SK-N-SH (cell line): Measurements from ENCODE around the gene NLRC4. TPM values are rescaled to one million over a fixed set of nuclear protein-coding genes. Genes with fewer than 3 reads are reported as not detected.

Source experiments
- CTCF ChIA-PET: fragments of 300-600, 350-600 bp; formaldehyde crosslinking; extraction: SDS; loops from one replicate; lab custom pipeline; 2021; lab: Yijun Ruan, JAX
- POLR2A ChIA-PET: fragments of 350-600 bp; sonication (Branson Sonifier 250); formaldehyde crosslinking; extraction: SDS; loops from one replicate; lab custom pipeline; 2020; ENCODE audit warnings: antibody characterized with exemption, inconsistent platforms; lab: Yijun Ruan, JAX
- DNase-seq: peaks from one replicate; pipeline ENCODE4 v3.0.0; 2012
- H2AFZ ChIP-seq: fragments of 200-600 bp; sonication (generic); 2 replicates; pipeline ENCODE4 v1.8.1; 2016; ENCODE audit warnings: antibody characterized with exemption, mild to moderate bottlenecking, low read depth
- H3F3A ChIP-seq: fragments of 200-600 bp; sonication (generic); replicated peaks from 2 replicates; pipeline ENCODE3; 2016; ENCODE audit warnings: antibody characterized with exemption, mild to moderate bottlenecking; ENCODE audit not compliant: insufficient read depth
- H3K27ac ChIP-seq, 2 experiments: fragments of 200-500 bp in 1 of 2; fragments of 200-600 bp in 1 of 2; sonication (Bioruptor generic) in 1 of 2; sonication (generic), shearing (Covaris generic) in 1 of 2; 2 replicates each; pipeline versions ENCODE4 v1.5.1 to v1.6.1; 2014 to 2016; ENCODE audit warnings: low read depth in 2 of 2, inconsistent platforms in 1 of 2, low read length in 1 of 2, mild to moderate bottlenecking in 1 of 2, mixed read lengths in 1 of 2
- H3K27me3 ChIP-seq: fragments of 200-600 bp; sonication (generic), shearing (Covaris generic); 2 replicates; pipeline ENCODE4 v1.6.1; 2016; ENCODE audit warnings: mixed run types; ENCODE audit not compliant: insufficient read depth
- H3K36me3 ChIP-seq, 2 experiments: fragments of 200-500 bp in 1 of 2; fragments of 200-600 bp in 1 of 2; sonication (Bioruptor generic) in 1 of 2; sonication (generic) in 1 of 2; replicated peaks in 1 of 2; 2 replicates each; pipeline versions ENCODE3 to v1.5.1; 2014 to 2016; ENCODE audit warnings: low read length in 1 of 2, mild to moderate bottlenecking in 1 of 2; ENCODE audit not compliant: insufficient read depth in 2 of 2, control insufficient read depth in 1 of 2
- H3K4me1 ChIP-seq, 2 experiments: fragments of 200-500 bp in 1 of 2; fragments of 200-600 bp in 1 of 2; sonication (Bioruptor generic) in 1 of 2; sonication (generic), shearing (Covaris generic) in 1 of 2; 2 replicates each; pipeline versions ENCODE4 v1.5.1 to v1.6.1; 2014 to 2016; ENCODE audit warnings: low read depth in 1 of 2, low read length in 1 of 2, mixed run types in 1 of 2; ENCODE audit not compliant: insufficient read depth in 2 of 2, control insufficient read depth in 1 of 2
- H3K4me2 ChIP-seq: fragments of 200-600 bp; sonication (generic), shearing (Covaris generic); 2 replicates; pipeline ENCODE4 v1.6.1; 2017; ENCODE audit warnings: mixed run types
- H3K4me3 ChIP-seq, 2 experiments: fragments of 200-500 bp in 1 of 2; fragments of 200-600 bp in 1 of 2; sonication (Bioruptor generic) in 1 of 2; sonication (generic), shearing (Covaris generic) in 1 of 2; 2 replicates each; pipeline versions ENCODE4 v1.5.1 to v1.8.1; 2014 to 2016; ENCODE audit warnings: low read depth in 2 of 2, inconsistent platforms in 1 of 2, low read length in 1 of 2, mild to moderate bottlenecking in 1 of 2, mixed read lengths in 1 of 2, moderate library complexity in 1 of 2
- H3K79me2 ChIP-seq: fragments of 200-600 bp; sonication (generic); 2 replicates; pipeline ENCODE4 v1.8.1; 2017; ENCODE audit warnings: mild to moderate bottlenecking; ENCODE audit not compliant: insufficient read depth
- H3K9ac ChIP-seq: fragments of 200-600 bp; sonication (generic); 2 replicates; pipeline ENCODE4 v1.6.1; 2017; ENCODE audit warnings: mixed run types
- H3K9me2 ChIP-seq: fragments of 200-600 bp; sonication (generic); 2 replicates; pipeline ENCODE4 v1.6.1; 2017; ENCODE audit warnings: mixed run types
- H3K9me3 ChIP-seq: fragments of 200-600 bp; sonication (generic); 2 replicates; pipeline ENCODE4 v1.6.1; 2017; ENCODE audit warnings: mixed run types, mild to moderate bottlenecking, moderate library complexity
- H4K20me1 ChIP-seq: fragments of 200-600 bp; sonication (generic); 2 replicates; pipeline ENCODE4 v1.6.1; 2017; ENCODE audit warnings: mild to moderate bottlenecking, mixed run types; ENCODE audit not compliant: insufficient read depth
- CHD2 ChIP-seq: fragments of 150-350 bp; IDR thresholded peaks from 2 replicates; pipeline ENCODE4 v1.6.1; 2018; ENCODE audit warnings: low read length; ENCODE audit not compliant: partially characterized antibody
- ELF1 ChIP-seq: IDR thresholded peaks from 2 replicates; pipeline ENCODE4 v1.4.0; 2012
- GABPA ChIP-seq: IDR thresholded peaks from 2 replicates; pipeline ENCODE4 v1.4.0; 2012; ENCODE audit warnings: low read depth, mild to moderate bottlenecking
- GATA2 ChIP-seq: sonication (generic); formaldehyde crosslinking; IDR thresholded peaks from 2 replicates; pipeline ENCODE4 v1.5.0; 2020; ENCODE audit warnings: mild to moderate bottlenecking, missing genetic modification reagents
- NFIC ChIP-seq: IDR thresholded peaks from 2 replicates; pipeline ENCODE4 v1.4.0; 2012; ENCODE audit warnings: borderline replicate concordance
- POLR2AphosphoS5 ChIP-seq: IDR thresholded peaks from 2 replicates; pipeline ENCODE4 v1.6.1; 2012; ENCODE audit warnings: low read depth, low read length
- RFX5 ChIP-seq: IDR thresholded peaks from 2 replicates; pipeline ENCODE4 v1.6.1; 2012; ENCODE audit warnings: mild to moderate bottlenecking, improper control_type of control experiment, low read length
- RXRA ChIP-seq: IDR thresholded peaks from 2 replicates; pipeline ENCODE4 v1.4.0; 2012; ENCODE audit warnings: low read depth, mild to moderate bottlenecking, borderline replicate concordance
- TEAD4 ChIP-seq: IDR thresholded peaks from 2 replicates; pipeline ENCODE4 v1.4.0; 2012; ENCODE audit warnings: mild to moderate bottlenecking, borderline replicate concordance; ENCODE audit not compliant: insufficient read depth
- WGBS: methylation state at CpG from one replicate; pipeline ENCODE4 v1.1.6; 2017; ENCODE audit warnings: low lambda C conversion rate; 5-methylcytosine and 5-hydroxymethylcytosine counted together
- polyA plus RNA-seq, 3 experiments: library from polyadenylated mRNA; depleted of rRNA; stranded (reverse); fragments of >200 nt; gene quantifications; 2 replicates each; pipeline ENCODE4 v1.2.3, GENCODE V29; 2012
- TF ChIP-seq, protein P1 (sequence below): fragments of 200-600 bp; sonication (generic); IDR thresholded peaks from 2 replicates; pipeline ENCODE4 v1.6.1; 2017; ENCODE audit warnings: antibody characterized with exemption, mild to moderate bottlenecking, moderate library complexity
- TF ChIP-seq, protein P2 (sequence below): IDR thresholded peaks from 2 replicates; pipeline ENCODE4 v1.4.0; 2012; ENCODE audit warnings: low read depth

NLRC4 gene
- polyA plus RNA-seq, 1 of the 3 experiments (the other 2 are of a cell fraction) = not detected

DNA sequence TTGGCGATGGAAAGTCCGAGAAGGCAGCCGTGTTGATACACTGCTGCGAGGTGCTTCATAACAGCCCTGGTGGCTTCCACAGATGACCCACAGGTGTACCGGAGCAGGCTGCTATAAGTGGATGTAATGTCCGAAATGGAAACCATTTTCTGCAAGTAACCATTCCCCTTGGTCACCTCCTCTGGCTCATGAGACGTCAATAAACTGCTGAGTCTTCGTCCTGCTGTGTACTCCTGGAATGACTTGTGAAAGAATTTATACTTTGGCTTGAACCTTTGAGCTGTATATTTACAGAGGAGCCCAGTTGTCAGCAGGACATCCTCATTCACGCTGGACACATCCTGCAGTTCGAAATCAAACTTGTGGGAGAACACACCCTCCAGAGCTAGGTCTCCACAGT is 14.4 kb downstream of the NLRC4 start:
- WGBS = 69% methylated on average over 10 of the region's 10 CpGs
- Histone ChIP-seq H3K4me3 (no peak overlapping the region), H3K4me1 (no peaks in the 10 kb centered on the region), H3K4me2 (no peak overlapping the region), H4K20me1 (no peaks in the 10 kb centered on the region), H3K79me2 (no peaks in the 10 kb centered on the region), H3K9me3 (no peaks in the 10 kb centered on the region), H3K27ac (no peak overlapping the region), H3F3A (peaks cover 2% of the 10 kb centered on the region), H2AFZ (no peak overlapping the region), H3K27me3 (no peaks in the 10 kb centered on the region), H3K9me2 (no peaks in the 10 kb centered on the region), H3K36me3 (no peaks in the 10 kb centered on the region), H3K9ac (no peak overlapping the region)
- CTCF ChIA-PET = interaction anchor here (0.9 kb wide), 1 partner anchor 8 kb away, joined by 3 read pairs; no protein-coding TSS in a partner anchor
- POLR2A ChIA-PET = no interaction called here
- no peak for TF ChIP-seq NFIC
- TF ChIP-seq POLR2AphosphoS5 = no peak
- TF ChIP-seq TEAD4 = no peak
- no peak for DNase-seq

DNA sequence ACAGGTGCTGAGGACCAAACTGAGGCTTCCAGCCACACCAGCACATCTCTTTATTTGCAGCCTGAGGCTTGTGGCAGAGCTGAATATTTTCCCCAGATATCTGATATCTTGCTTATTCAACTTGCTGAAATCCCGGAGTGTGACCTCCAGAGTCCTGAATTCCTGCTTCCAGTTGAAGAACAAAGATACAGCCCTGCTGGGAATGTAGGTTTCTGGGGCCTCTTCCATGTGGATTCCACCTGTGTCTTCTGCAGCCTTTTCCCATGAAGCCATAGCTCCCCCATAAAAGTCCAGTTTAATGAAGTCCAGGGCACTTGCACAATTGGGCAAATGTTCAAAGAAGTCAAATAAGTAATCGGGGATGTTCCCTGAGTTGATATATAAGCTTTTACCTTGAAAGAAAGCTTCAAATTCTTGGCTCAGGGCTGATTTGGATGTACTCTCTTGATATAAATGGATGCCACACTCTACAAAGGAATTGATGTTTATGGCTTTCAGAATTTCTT is 14.9 kb downstream of the NLRC4 start:
- no peaks in the 10 kb centered on the region for H3K9me2 ChIP-seq
- H3K4me3 ChIP-seq = no peak overlapping the region
- no peak for DNase-seq
- no peak overlapping the region for H3K9ac ChIP-seq
- CTCF ChIA-PET = no interaction called here
- H3K27me3 ChIP-seq = no peaks in the 10 kb centered on the region
- H3K9me3 ChIP-seq = no peaks in the 10 kb centered on the region
- H3K27ac ChIP-seq = no peak overlapping the region
- H3K4me2 ChIP-seq = no peak overlapping the region
- H3K4me1 ChIP-seq = no peaks in the 10 kb centered on the region
- H4K20me1 ChIP-seq = no peaks in the 10 kb centered on the region
- H3F3A ChIP-seq = peaks cover 2% of the 10 kb centered on the region
- TF ChIP-seq CHD2 (no peak), GATA2 (CRISPR knock-in tag) (no peak), GABPA (no peak), RXRA (no peak), RFX5 (no peak), ELF1 (no peak)
- TF ChIP-seq, protein P1, sequence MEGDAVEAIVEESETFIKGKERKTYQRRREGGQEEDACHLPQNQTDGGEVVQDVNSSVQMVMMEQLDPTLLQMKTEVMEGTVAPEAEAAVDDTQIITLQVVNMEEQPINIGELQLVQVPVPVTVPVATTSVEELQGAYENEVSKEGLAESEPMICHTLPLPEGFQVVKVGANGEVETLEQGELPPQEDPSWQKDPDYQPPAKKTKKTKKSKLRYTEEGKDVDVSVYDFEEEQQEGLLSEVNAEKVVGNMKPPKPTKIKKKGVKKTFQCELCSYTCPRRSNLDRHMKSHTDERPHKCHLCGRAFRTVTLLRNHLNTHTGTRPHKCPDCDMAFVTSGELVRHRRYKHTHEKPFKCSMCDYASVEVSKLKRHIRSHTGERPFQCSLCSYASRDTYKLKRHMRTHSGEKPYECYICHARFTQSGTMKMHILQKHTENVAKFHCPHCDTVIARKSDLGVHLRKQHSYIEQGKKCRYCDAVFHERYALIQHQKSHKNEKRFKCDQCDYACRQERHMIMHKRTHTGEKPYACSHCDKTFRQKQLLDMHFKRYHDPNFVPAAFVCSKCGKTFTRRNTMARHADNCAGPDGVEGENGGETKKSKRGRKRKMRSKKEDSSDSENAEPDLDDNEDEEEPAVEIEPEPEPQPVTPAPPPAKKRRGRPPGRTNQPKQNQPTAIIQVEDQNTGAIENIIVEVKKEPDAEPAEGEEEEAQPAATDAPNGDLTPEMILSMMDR = no peak
- TF ChIP-seq, protein P2, sequence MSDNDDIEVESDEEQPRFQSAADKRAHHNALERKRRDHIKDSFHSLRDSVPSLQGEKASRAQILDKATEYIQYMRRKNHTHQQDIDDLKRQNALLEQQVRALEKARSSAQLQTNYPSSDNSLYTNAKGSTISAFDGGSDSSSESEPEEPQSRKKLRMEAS = no peak
- TF ChIP-seq, all 33 proteins: peak for 0
- WGBS = 67% methylated on average over 2 of the region's 2 CpGs
- POLR2A ChIA-PET = no interaction called here
- no peaks in the 10 kb centered on the region for H3K36me3 ChIP-seq
- no peaks in the 10 kb centered on the region for H3K79me2 ChIP-seq
- no peak overlapping the region for H2AFZ ChIP-seq
